NCI-H1930 (cell line): ENCODE results near the gene LAMB3.

Experiments
- DNase-seq, 2 experiments: peaks; one replicate each; lab custom pipeline; 2025; lab: John Stamatoyannopoulos, UW

Gene LAMB3

DNA sequence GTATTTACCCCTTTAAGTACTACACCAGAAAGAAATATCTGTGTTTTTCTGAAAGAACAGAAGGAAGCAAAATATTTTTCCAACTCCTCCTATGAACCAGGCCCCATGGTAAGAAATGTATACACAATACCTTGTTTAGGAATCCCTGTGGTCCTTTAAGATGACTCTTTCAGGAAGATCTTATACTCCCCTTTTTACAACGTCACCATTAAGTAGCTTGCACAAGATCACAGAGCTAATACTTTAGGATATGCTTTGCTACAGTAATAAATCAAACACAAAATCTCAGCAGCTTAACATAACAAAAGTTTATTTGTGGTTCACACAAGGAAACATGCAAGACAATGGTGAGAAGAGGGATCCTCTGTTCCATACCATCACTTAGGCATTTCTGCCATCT lies 8.8 kb upstream of the LAMB3 start:
- DNase-seq = no peak

DNA sequence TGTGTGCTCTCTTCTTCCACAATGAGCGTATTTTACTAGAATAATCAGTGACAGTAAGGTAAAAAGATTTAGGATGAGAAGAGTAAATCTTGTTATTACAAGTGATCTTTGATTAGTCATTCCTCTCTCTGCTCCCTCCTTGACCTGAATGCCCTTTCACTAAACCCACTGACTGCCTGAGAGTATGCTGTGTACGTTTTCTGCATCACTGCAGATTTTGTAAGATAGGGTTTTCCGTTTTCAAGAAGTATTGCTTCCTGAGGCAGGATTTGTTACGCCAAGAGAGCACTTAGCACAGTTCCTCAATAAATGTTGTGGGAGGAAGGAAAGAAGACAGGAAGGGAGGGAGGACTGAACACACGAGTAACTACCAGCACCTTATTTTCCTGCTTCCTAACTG lies 7.7 kb upstream of the LAMB3 start:
- no peak for DNase-seq

DNA sequence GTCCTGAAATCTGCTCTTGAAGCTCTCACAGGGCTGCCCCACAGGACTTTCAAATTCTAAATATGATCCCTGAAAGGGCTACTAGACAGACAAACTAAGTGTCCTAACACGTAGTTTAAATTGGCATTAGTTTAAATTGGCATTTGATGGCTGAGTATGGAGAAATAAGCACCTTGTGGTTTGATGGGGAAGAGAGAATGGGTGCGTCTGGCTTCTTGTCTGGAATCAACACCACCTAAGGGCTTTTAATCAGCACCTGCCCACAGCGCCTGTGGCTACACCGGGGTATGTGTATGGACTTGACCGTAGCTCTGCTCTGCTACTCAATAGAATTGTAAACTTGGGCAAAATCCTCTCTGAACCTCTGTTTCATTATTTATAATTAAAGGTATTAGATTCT lies 5.7 kb upstream of the LAMB3 start:
- DNase-seq = no peak

DNA sequence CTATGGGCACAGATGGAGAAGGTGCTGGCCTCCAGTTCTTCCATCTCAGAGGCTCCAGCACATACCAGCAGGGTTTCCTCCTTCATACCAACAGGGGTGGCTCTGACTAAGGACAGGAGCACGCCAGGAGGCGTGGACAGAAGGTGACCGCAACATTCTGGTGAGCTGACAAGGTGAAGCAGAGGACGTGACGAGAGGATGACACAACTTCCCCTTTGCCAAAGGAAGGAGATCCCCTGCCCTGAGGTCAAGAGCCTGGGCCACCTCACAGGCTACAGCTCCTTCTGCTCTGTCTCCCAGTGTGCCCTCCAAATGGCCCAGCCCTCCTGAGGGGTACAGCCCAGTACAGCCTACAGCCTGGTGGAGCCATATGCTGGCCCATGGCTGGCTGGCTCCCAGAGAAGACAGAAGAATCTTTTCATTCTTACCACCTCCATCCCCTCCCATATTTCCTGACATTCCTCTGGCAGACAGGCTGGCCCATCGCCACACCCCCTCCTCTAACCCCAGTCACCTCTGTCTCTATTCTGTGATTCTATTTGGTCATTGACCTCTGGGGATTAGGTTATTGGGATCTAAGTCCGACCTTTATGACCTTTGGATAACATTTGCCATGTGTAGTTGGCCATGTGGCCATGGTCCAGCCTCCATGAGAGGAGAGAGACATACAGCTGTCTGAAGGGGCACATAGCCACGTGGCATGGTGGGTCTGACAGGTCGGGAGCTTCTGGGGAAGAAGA lies 5.1 kb upstream of the LAMB3 start:
- DNase-seq = no peak

DNA sequence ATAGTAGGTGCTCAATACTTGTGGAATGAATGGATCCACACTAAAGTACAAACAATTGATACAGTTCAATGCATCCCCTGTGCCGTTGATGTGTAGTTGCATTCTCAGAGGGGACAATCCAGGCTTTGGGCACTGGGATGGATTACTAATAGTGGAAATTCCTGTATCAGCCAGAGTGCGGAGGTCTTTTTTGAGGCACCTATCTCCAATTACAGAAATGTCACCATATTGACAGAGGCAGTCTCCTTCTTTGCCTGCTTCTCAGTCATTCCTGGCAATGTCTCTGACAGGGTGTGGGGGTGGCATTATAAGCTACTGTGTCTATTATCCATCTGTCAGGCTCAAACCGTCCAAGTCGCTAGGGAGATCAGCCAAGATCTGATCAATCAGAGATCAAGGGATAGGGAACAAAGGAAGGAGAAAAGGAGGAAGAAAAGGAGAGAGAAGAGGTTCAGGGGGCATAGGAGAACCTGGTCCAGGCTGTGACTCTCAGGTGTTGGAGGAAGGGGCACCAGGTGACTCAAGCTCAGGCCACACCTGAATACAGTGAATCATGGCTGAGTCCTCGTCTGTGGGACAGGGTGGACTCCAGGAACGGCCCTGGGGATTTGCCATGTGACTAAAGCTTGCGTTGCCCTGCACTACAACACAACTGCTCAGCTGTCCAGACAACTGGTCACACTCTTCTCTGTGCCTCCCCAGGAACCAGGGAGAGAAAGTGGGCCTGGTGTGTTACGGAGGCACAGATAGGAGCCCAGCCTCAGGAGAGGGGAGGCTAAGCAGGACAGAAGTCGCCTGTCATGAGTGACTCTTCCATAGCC lies 3.4 kb upstream of the LAMB3 start:
- DNase-seq = no peak

DNA sequence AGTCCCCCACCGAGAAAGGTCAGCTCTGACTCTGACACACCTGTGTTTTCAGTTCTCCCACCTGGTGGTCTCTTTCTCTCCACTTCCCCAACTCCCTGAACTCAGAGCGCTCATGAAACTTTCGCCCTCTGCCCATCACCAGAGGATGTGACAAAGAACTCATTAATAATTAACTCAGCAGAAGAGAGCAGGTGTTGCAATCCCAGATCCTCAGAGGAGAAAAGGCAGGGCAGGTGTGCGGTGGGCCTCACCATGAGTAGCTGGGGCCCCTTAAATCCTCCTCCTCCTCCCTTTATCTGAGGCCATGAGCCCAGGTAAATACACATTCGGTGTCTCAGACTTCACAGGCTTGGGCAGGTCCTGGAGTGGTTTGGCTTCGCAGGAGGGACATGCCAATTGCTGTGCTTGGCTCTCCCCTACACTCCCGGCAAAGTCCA lies 1.7 kb upstream of the LAMB3 start:
- DNase-seq = no peak

DNA sequence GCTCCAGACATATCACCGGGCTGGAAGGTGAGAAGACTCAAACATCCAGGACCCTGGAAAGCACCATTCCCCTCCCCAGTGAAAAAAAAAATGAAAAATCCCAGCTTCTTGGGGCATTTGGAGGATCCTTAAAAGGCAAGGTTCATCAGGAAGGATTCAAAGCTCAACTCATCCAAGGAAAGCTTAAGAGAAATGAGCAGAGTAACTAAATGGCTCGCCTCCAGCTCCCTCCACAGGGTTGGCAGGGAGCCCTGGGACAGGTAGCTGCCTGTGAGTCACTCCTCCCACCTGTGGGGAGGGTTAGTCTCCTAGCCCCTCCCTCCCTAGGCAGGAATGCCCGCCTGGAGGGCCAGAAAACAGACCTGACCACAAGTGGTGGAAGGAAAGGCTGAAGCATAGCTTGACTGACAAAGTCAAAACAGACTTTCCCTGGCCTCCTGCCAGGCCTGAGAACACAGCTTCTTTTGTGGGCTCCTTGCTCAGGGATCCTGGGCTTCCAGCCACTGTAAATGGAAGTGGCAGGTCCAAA lies 712 bp upstream of the LAMB3 start:
- no peak for DNase-seq

DNA sequence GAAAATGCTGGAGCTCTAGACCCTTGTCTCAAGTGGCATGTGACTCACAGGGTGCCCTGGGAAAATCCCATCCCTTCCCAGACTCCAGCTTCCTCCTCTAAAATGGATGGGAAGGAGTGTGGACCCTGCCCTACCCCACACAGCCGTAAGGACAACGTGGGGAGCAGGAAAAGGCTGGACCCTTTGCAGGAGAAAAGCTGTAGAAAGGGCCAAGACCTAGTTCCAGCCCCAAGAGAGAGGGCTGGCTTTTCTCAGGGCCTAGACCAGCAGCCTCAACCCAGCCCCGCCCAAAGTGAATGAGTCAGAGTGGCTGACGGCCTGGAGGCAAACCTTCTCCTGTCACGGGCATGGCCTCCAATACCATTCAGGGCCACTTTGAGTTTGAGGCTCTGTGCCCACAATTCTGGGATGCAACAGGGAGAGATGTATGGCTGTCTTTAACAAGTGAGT lies 1.1 kb downstream of the LAMB3 start:
- no peak for DNase-seq

DNA sequence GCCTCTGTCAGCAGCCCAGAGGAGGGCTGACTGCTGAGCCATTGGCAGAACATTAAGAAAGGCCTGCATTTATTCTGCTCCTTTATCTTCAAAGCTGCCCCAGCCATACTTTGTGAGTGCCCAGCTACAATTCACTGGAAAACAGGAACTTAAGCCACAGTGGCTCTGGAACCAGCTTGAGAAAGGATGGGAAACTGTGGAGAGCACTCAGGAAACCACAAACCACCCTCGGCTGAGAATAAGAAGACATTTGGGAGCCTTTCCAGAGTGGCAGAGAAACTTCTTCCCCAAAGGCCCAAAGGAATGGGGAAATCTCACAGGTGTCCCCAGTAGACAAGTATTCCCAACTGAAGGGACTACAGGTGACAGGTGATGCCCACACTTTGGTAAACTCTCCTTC lies 1.8 kb downstream of the LAMB3 start:
- no peak for DNase-seq

DNA sequence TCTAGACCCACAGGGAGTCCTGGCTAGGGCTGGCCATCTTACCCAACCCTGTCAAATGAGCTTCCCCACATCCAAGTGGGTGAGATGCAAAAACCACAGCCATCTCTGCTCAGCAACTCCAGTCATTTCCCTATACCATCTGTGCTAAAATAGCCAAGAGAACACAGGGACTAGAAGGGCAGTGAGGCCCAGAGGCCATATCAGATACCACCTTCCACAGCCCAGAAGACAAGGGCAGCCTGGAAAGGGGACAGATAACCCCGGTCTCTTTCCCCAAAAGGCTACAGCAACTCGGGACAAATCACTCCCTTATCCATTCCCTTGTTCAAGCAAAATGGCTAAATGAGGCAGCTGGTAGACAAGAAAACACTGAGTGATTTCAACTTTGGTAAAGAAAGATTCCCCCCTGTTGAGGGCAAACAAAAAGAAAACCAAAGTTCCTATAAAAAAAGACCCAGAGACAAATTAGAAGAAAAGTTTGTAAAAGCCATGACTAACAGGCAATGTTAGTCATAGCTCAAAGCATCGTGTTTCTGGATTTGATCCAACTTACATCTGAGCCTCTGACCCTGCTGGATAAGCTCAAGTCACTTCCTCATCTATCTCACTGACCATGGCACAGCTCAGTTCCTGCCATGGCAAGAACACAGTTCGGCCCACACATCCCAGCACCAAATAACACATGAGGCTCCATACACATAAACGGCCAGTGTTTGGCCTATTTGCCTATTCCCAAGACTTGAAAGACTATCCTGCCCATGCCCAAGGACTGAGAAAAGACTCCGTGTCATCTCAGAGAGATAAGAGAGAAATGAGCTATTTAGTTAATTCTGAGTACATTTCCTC lies 3.1 kb downstream of the LAMB3 start:
- no peak for DNase-seq

DNA sequence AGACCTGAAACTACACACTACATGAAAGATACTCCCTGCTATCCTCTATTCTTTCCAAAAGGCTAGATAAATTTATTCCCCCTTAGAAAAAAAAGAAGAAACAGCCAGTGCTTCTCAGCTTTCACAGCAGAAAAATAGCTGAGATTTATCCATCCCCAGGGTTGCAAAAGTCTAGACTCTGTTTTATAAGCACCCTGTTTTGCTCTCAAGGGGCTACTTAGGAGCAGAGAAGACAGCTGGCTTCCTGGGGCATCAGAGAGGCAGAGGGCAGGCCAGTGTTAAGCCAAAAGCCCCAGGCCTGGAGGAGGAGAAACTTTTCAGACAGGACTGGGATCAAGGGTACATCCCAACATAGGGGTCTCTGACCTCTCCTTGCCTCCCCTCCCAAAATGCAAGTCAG lies 3.9 kb downstream of the LAMB3 start:
- no peak for DNase-seq

DNA sequence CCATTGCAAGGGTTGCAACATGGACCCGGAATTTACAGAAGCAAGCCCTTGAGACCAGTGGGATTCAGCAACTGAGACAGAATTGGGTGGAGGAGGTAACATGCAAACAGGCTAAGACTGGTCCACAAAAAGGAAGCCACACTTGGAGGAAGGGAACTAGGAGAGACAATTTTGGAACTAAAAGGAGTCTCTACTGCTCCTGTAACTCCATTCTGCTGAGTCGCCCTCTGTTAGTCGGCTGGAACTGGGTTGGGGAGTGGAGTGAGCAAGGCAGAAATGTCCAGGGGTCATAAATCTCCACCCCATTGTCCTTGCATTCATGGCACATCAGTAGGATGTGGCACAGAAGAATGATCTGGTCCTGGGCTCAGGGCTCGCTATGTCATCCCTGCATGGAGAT lies 5.1 kb downstream of the LAMB3 start:
- no peak for DNase-seq

DNA sequence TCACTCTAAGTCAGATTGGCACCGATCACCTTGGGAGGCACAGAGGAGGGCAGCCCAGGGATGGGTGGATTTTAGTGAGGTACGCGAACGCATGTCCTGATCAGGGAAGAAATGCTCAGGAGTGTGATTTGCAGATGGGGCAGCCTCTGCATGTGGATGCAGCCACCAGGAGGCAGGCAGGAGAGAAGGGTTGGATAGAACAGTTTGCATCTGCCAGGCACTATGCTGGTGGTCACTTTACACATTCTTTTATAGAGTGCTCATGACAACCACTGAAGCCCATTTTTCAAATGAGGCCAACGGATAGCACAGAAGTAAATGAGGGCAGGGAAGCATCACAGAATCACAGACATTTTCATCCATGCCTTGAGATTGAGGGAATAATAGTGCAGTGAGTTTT lies 5.7 kb downstream of the LAMB3 start:
- no peak for DNase-seq

DNA sequence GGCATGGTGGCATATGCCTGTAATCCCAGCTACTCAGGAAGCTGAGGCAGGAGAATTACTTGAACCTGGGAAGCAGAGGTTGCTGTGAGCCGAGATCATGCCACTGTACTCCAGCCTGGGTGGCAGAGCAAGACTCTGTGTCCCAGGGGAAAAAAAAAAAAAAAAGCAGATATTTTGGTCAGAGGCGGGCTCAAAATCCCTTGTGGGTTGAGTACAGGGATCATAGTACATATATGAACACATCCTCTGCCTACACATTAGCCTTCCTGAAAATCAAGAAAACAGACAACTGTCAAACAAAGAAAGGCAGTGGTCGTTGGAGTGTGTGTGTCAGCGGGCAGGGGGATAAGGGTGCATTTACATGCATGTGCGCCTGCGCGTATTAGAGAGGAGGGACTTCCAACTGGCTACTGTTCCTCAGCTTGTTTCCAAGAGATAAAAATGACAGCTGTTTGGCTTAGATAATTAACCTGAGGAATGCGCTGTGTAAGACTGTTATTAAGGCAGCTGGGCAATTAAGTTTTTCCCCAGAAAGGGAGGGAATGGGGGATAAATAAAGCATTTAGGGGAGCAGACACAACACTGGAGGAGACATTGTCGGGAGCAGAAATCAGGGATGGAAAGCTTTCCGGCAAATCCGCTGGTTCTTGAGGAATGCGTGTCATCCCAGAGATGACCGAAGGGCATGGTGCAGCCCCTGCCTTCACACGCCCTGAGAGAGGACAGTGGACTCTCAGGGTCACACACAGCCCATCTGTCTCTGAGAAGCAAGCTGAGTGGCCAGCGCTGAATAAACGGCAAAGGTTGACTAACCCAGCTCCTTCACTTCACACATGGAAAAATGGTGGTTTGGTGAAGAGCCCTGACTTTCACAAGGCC lies 6.4 kb downstream of the LAMB3 start:
- no peak for DNase-seq

DNA sequence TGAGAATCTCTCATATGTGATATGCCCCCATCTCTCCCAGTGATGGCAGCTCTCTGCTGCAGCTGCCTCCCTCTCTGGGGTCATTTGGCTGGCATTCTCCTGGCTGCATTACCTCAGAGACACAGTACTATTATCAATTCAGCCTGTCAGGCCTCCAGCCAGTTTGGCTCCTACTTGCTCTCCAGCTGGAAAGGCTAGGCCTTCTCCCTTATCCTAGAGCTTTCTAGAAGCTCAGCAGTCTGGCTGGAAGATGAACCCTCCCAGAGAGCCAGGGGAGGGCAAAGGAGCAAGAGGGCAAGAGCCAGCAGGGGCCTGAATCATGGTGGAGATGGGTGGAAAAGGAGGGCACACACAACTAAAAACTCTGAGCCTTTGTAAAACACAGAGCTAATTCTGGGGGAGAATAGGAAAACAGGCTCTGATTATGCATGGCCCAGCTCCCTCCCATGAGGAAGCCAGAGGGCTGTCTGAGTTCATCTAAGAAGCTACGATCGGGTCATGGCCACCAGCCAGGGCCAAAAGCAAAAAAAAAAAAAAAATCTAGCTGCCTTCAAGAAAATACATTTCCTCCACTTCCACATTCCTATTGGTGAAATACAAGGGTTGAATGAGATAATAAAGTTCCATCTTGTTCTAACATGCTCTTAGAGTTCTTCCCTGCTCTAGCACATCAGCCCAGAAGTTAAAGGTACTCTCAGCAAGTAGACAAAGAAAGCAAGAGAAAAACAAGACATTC lies 8.8 kb downstream of the LAMB3 start:
- DNase-seq = no peak

DNA sequence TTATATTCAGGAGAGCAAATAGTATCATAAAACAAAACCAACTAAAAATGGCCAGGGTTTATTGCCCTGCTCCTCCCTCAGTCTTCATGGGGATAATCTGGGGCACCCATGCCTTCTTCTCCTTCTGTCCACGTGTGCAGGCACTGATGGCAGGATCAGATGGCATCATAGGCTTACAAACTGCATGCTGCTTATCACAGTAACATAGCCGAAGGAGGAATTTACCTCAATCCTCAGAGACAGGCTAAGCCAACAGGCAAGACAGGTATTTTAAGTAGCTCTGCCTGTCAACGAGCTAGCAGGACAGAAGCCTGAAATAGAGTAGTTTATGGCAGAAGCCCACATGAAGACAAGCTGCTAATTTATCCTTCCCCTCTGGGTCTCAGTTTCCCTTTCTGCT lies 9.4 kb downstream of the LAMB3 start:
- no peak for DNase-seq

DNA sequence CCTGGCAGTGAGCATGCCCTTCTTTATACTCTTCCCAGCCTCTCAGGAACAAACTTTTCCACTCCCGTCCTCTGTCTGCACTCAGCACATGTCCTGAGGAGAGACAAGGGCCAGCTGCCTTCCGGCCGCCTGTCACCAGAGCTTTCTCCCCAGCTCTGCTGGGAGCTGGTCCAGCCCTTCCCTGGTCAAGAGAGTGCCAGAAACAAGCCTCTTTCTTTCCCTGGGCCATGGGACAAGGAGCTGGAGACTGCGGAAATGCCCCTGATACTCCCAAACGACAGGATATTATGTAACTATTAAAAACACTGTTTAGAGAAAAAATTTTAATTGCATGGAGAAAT lies 10.4 kb downstream of the LAMB3 start:
- DNase-seq = no peak

DNA sequence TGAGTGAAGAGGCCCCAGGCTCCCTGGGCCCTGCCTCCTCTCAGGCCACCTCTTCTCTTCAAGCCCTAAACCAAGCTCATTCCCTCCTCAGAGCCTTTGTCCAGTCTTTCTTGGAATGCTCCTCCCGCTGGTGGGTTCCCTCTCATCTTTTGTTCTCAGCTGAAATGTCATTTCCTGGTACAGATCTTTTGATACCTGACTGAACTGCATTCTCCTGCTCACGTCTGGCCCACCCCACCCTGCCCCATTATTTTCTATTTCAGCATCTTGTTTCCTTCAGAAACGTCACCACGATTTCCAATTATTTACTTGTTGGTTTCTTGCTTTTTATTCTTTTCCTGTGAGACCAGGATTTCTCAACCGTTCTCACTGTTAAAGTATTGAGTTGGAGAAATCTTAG lies 16.4 kb downstream of the LAMB3 start:
- no peak for DNase-seq

DNA sequence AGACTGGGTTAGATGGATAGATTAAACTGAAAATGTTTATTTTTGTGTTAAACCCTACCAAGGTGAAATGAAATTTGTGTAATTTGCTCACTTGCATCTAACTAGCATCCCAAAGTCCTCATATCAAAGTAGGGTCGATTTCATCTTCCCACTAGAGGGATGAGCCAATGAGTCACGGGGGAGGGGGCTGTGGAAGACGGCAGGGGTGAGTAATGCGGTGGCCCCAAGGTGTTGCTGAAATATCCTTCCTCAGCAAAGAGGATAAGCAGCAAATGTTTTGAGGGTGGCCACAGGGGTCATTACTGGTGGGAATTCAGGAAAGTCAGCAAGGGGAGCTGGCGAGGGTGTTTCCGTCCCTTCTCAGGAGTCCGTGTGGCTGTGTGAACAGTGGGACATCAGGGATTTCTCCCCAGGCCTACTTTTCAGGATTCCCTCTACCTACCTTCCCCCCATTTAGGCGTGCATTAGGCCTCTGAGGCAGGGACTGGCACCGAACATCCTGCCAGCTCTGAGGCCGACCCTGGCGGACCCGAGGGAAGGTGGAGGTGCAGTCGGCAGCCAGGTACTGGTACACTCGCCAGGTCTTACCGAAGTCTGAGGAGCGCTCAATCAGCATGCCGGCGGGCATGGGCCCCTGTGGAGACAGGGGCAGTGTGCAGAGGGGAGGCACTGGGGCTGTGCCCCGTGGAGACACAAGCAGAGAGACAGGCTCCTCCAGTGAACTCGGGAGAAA lies 18.1 kb downstream of the LAMB3 start:
- no peak for DNase-seq
